ENCODE results near the gene TSPAN5.
"Not testable (repeated sequence)": the region's sequence is repeated elsewhere in the genome, so short reads cannot be mapped to it uniquely, and the experiment has no call there.

TSPAN5 gene

GRCh38 chr4:98658287-98659105, at the start of gene TSPAN5:
TSS of gene TSPAN5 (minus strand) at chr4:98658611.
- peak; percentile 53 for DNase-seq

DNA sequence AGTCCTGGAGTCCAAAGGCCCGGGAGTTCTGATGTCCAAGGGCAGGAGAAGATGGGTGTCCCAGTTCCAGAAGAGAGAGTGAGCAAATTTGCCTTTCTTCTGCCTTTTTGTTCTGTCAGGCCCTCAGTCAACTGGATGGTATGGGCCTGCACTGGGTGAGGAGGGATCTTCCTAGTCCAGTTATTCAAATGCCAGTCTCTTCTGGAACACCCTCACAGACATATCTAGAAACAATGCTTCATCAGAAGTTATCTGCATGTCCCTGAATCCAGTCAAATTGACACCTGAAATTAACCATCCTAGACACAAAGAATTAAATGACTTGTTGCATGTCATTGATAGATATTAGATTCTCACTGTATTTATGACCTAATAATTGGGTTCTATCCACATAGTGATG, 48.5 kb upstream of the TSPAN5 start:
- DNase-seq, result no peak

- DNase-seq, result no peak
Measured at GRCh38 chr4:98706200-98706813, 47.9 kb upstream of the TSPAN5 start.

DNA sequence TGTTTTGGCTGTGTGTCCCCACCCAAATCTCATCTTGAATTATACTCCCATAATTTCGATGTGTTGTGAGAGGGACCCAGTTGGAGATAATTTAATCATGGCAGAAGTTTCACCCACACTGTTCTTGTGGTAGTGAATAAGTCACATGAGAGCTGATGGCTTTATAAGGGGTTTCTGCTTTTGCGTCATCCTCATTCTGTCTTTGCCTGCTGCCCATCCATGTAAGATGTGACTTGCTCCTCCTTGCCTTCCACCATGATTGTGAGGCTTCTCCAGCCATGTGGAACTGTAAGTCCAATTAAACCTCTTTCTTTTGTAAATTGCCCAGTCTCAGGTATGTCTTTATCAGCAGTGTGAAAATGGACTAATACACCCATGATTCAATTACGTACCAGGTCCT, 47.2 kb upstream of the TSPAN5 start:
- not testable (repeated sequence) for DNase-seq

GRCh38 chr4:98700656-98701055, 42.2 kb upstream of the TSPAN5 start:
- DNase-seq, result no peak

- DNase-seq, result no peak
Measured at GRCh38 chr4:98694076-98694475, 35.7 kb upstream of the TSPAN5 start.

DNA sequence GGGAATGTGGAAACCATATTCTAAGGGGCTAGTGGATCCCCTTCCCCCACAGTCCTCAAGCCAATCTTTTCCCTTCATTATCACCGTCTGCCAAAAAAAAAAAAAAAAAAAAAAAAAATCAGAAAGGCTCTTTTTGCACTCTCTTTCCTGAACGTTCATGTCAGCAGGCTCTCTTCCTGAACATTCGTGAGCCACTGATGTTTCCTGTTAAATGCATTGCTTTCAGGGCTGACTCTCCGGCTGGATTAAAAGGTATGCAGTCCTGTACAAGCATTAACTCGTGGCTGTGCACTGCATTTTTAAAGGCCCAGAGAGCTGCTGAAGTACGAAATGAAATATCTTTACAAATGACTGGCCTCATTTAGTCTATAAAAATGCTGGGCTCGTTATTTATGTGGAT, 34.0 kb upstream of the TSPAN5 start:
- DNase-seq, result no peak

GRCh38 chr4:98691588-98691987, 33.2 kb upstream of the TSPAN5 start:
- no peak for DNase-seq

- no peak for DNase-seq
Measured at GRCh38 chr4:98689507-98690174, 31.2 kb upstream of the TSPAN5 start.

DNA sequence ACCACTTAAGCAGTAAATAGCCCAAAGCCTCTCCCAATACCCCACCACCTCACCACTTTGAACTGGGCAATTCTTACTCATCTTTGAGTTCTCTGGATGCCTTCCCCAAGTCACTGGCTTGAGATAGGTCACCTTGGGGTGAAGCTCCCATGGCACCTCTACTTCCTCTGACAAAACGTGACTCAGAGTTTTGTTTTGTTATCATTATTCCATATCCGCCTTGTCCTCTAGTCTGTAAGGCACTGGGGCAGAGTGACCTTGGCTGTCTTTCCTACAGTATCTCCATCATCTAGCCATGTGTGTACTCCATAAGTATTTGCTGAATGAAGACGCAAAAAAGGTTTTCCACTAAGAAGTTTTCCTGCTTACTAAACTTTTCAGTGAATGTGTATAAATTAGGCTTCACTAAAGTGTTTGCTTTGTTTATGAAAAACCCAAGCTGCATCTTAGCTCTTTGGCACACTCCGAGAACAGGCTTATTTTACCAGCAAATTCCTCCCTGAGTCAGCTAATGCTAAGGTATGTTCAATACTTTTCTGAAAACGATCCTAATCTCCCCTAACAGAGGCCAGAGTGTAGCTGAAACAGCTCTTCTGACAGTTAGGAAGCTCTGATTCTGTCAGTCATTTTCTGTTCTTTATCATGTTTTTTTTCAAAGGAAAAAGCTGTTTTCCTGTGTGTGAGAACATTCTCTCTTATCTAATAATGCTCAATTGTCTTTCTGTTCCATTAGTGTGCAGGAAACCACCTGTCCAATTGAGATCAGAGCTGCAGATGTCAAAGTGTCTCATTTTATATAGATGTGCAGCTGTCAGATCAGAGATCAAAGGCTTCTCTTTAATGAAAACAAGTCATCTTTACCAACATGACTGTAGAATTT, 30.2 kb upstream of the TSPAN5 start:
- DNase-seq, result no peak

DNA sequence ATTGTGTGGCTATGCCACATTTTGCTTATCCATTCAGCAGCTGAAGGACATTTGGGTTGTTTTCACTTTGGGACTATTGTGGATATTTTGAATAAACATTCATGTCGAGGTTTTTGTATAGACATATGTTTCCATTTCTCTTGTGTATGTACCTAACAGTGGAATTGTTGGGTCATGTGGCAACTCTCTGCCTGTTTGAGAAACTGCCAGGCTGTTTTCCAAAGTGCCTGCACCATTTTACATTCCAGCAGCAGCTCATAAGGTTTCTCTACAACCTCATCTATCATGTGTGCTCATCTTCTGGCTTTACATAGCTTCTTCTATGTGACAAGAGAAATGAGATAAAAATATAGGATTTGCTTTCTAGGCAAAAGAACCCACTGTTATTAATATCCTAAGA, 29.5 kb upstream of the TSPAN5 start:
- no peak for DNase-seq

DNA sequence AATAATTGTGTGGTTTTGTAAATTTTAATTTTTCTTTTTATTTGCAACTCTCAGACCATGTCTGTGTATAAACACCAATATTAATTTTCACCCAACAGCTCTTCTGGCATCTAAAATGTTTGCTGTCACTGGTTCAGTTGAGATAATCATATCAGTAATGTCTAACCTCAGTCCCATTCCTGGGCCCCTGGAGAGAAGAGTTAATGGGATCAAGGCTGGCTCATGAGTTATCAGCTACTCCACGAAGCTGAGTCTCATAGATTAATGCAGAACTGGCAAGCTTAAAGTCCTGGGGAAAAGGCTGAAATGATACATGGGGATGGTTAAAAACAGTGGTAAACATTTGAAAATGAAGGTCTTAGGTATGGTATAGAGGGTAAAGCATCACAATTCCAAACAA, 28.4 kb upstream of the TSPAN5 start:
- no peak for DNase-seq

- no peak for DNase-seq
Measured at GRCh38 chr4:98686043-98686707, 27.8 kb upstream of the TSPAN5 start.

GRCh38 chr4:98685225-98686042, 27.0 kb upstream of the TSPAN5 start:
- no peak for DNase-seq

- no peak for DNase-seq
Measured at GRCh38 chr4:98682719-98683118, 24.3 kb upstream of the TSPAN5 start.

DNA sequence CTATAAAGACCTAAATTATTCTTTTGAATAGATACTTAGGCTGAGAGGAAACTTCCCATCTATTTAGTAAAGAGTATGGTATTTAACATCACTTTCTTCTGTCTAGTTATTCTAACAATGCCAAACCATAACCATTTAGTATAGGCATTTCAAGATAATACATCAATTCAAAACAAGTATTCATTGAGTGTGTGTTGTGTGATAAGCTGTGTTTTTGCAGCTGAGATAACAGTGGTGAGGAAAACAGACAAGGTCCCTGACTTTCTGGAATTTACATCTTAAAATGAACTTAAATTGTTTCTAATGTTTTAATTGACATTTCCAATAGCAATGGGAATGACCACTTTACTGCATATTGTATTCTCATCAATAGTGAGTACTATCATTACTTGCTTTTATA, 22.4 kb upstream of the TSPAN5 start:
- no peak for DNase-seq

- no peak for DNase-seq
Measured at GRCh38 chr4:98679738-98680137, 21.3 kb upstream of the TSPAN5 start.

DNA sequence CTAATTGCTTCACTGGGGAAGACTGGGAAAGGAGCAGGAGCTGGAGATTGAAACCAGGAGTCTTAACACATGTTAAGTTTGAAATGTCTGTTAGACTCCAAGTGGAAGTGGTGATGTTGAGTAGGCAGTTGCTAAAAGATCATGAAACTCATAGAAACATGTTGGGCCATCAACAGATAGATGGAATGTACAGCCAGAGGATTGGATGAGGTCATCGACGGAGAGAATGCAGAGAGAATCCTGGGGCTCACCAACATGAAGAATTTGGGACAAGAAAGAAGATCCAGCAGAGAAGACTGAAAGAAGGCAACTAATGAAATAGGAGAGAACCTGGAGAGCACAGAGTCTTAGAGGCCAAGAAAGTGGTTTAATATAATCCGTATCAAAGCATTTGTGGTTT, 19.4 kb upstream of the TSPAN5 start:
- DNase-seq, result no peak

GRCh38 chr4:98674404-98675173, 16.2 kb upstream of the TSPAN5 start:
- DNase-seq, result no peak

- no peak for DNase-seq
Measured at GRCh38 chr4:98673978-98674377, 15.6 kb upstream of the TSPAN5 start.

DNA sequence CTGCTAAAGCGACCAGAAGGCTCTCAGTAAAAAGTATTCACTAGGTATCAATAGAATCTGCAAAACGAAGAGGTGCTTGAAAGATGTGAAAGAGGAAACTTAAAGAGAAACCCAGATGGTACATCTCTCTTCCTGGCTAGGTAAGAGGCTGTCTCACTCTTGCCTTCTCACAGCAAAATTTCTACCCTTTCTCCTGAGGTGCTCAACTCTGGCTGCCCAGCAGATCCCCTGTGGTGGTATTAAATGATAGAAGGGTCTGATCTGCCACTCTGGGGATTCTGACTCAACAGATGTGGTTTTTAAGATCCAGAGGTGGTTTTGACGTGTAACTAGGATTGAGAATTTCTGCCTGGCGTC, 14.9 kb upstream of the TSPAN5 start:
- DNase-seq, result no peak

All from NCI-H1436 (cell line).